Breast epithelium (tissue), 3 donors: ENCODE data around the gene PAPOLB.

Source experiments
- CTCF ChIP-seq, 3 donors: fragments of 450-650 bp; IDR thresholded peaks; one replicate each; pipeline ENCODE4 v1.5.1; 2016 to 2017; ENCODE audit warnings: antibody characterized with exemption in 3 of 3, mild to moderate bottlenecking in 3 of 3, moderate library complexity in 3 of 3
- POLR2A ChIP-seq: fragments of 450-650 bp; IDR thresholded peaks from one replicate; pipeline ENCODE4 v1.6.1; 2016; ENCODE audit warnings: antibody characterized with exemption, mild to moderate bottlenecking, moderate library complexity
- POLR2AphosphoS5 ChIP-seq, 3 donors: sonication (generic); formaldehyde crosslinking; IDR thresholded peaks; one replicate each; pipeline ENCODE4 v1.6.1; 2017; ENCODE audit warnings: antibody characterized with exemption in 3 of 3

- TF ChIP-seq POLR2AphosphoS5 (IDR thresholded peaks at IDR 0.05) (no peak), CTCF (IDR thresholded peaks at IDR 0.05) (no peak), POLR2A (no peak)
These were observed 326 bp upstream of the PAPOLB start for GRCh38 chr7:4862156-4862555.
